ENCODE measurements around the gene LIG1. TPM values are rescaled to one million over a fixed set of nuclear protein-coding genes. Genes with fewer than 3 reads are reported as not detected.
"Not testable (repeated sequence)": the region's sequence is repeated elsewhere in the genome, so short reads cannot be mapped to it uniquely, and the experiment has no call there.

Gene LIG1
- total and polyA plus RNA-seq, 4 donors: 3.4 to 33.7 (median 13.6) TPM

- DNase-seq; H3K4me1 ChIP-seq (ENCODE audit: control insufficient read depth in 1 of 2, insufficient read depth in 2 of 2, low read length in 2 of 2); intact Hi-C loops (cut with DNase I); H3K27ac ChIP-seq (ENCODE audit: low read depth in 1 of 2, low read length in 2 of 2); H3K9me3 ChIP-seq (ENCODE audit: control insufficient read depth, low read length); H3K4me3 ChIP-seq (ENCODE audit: low read length in 2 of 2); H3K27me3 ChIP-seq (ENCODE audit: control insufficient read depth in 1 of 2, insufficient read depth in 2 of 2, low read length in 1 of 2); ATAC-seq (ENCODE audit: low FRiP score): not testable (repeated sequence)
- H3K36me3 ChIP-seq (ENCODE audit: control insufficient read depth in 1 of 2, insufficient read depth in 2 of 2, low read length in 1 of 2): peaks cover 0 to 11% of the 10 kb centered on the region in 2 donors
- WGBS, 2 donors: 95 to 97% methylated on average over 6 of the region's 6 CpGs
Measured at GRCh38 chr19:48088991-48089390, 81.2 kb downstream of the LIG1 start.

- no peak overlapping the region for H3K4me3 ChIP-seq (ENCODE audit: low read length in 2 of 2)
- 91 to 97% methylated on average over 7 of the region's 7 CpGs for WGBS, 2 donors
- H3K27me3 ChIP-seq (ENCODE audit: control insufficient read depth in 1 of 2, insufficient read depth in 2 of 2, low read length in 1 of 2): no peaks in the 10 kb centered on the region
- peak in 1 of 2 donors; percentile 14 for DNase-seq
- no peaks in the 10 kb centered on the region for H3K4me1 ChIP-seq (ENCODE audit: control insufficient read depth in 1 of 2, insufficient read depth in 2 of 2, low read length in 2 of 2)
- ATAC-seq (ENCODE audit: low FRiP score): no peak
- no peak overlapping the region for H3K27ac ChIP-seq (ENCODE audit: low read depth in 1 of 2, low read length in 2 of 2)
- peaks cover 0 to 2% of the 10 kb centered on the region in 2 donors for H3K36me3 ChIP-seq (ENCODE audit: control insufficient read depth in 1 of 2, insufficient read depth in 2 of 2, low read length in 1 of 2)
- intact Hi-C loops (cut with DNase I): no loop called here
- no peaks in the 10 kb centered on the region for H3K9me3 ChIP-seq (ENCODE audit: control insufficient read depth, low read length)
Measured at GRCh38 chr19:48085904-48086864, 84.0 kb downstream of the LIG1 start.

GRCh38 chr19:48085076-48085475 is 85.1 kb downstream of the LIG1 start:
- WGBS, 2 donors: 59 to 61% methylated on average over 3 of the region's 3 CpGs
- Histone ChIP-seq H3K36me3 (ENCODE audit: control insufficient read depth in 1 of 2, insufficient read depth in 2 of 2, low read length in 1 of 2) (peaks cover 0 to 2% of the 10 kb centered on the region in 2 donors), H3K4me3 (ENCODE audit: low read length in 2 of 2) (no peak overlapping the region), H3K27me3 (ENCODE audit: control insufficient read depth in 1 of 2, insufficient read depth in 2 of 2, low read length in 1 of 2) (no peaks in the 10 kb centered on the region), H3K4me1 (ENCODE audit: control insufficient read depth in 1 of 2, insufficient read depth in 2 of 2, low read length in 2 of 2) (no peaks in the 10 kb centered on the region), H3K9me3 (ENCODE audit: control insufficient read depth, low read length) (no peaks in the 10 kb centered on the region), H3K27ac (ENCODE audit: low read depth in 1 of 2, low read length in 2 of 2) (no peak overlapping the region)
- ATAC-seq (ENCODE audit: low FRiP score) (no peak), DNase-seq (peak in 1 of 2 donors; percentile 15)
- intact Hi-C loops (cut with DNase I): no loop called here

DNA sequence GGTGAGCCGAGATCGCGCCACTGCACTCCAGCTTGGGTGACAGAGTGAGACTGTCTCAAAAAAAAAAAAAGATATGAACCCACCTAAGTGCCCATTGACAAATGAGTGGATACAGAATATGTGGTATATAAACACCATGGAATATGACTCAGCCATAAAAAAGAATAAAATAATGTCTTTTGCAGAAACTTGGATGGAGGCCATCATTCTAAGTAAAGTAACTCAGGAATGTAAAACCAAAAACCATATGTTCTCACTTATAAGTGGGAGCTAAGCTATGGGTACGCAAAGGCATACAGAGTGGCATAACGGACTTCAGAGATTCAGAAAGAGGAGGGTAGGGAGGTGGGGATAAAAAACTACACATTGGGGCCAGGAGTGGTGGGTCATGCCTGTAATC is 89.0 kb downstream of the LIG1 start:
- intact Hi-C loops (cut with DNase I): no loop called here
- no peak for DNase-seq
- H3K36me3 ChIP-seq (ENCODE audit: control insufficient read depth in 1 of 2, insufficient read depth in 2 of 2, low read length in 1 of 2): peaks cover 2% of the 10 kb centered on the region in 2 donors
- 78 to 90% methylated on average over 5 of the region's 5 CpGs for WGBS, 2 donors
- no peaks in the 10 kb centered on the region for H3K4me1 ChIP-seq (ENCODE audit: control insufficient read depth in 1 of 2, insufficient read depth in 2 of 2, low read length in 2 of 2)
- H3K27me3 ChIP-seq (ENCODE audit: control insufficient read depth in 1 of 2, insufficient read depth in 2 of 2, low read length in 1 of 2): no peaks in the 10 kb centered on the region
- no peaks in the 10 kb centered on the region for H3K9me3 ChIP-seq (ENCODE audit: control insufficient read depth, low read length)
- no peak overlapping the region for H3K4me3 ChIP-seq (ENCODE audit: low read length in 2 of 2)
- no peak for ATAC-seq (ENCODE audit: low FRiP score)
- H3K27ac ChIP-seq (ENCODE audit: low read depth in 1 of 2, low read length in 2 of 2): no peak overlapping the region

DNA sequence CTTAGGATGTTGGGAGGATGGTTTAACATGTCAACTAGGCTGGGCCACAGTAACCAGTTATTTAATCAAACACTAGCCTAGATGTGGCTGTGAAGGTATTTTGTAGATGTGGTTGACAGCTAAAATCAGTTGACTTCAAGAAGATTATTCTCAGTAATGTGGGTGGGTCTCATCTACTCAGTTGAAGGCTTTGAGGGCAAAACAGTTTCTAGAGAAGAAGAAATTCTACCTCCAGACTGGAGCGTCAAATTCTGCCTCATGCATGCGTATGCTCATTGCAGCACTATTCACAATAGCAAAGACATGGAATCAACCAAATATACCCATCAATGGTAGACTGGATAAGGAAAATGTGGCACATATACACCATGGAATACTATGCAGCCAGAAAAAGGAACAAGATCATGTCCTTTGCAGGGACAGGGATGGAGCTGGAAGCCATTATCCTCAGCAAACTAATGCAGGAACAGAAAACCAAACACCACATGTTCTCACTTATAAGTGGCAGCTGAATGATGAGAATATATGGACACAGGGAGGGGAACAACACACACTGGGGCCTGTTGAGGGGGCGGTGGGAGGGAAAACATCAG is 99.9 kb downstream of the LIG1 start:
- ATAC-seq (ENCODE audit: low FRiP score); intact Hi-C loops (cut with DNase I); H3K36me3 ChIP-seq (ENCODE audit: control insufficient read depth in 1 of 2, insufficient read depth in 2 of 2, low read length in 1 of 2): not testable (repeated sequence)

DNA sequence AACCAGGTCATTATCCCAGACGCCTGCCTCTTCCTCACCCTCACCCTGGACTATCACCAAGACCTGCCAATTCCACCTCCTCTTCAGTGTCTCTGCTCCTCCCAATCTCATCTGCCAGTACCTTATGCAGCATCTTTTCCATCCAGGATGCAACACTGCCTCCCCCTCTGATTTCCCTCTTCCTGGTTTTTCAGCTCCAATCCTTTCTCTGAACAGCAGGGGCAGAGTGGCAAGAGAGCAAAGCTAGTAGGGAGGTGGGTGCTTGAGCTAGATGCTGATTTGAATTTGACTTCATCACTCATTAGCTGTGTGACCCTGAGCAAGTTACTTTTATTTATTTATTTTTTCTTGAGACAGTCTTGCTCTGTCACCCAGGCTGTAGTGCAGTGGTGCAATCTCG is 100.7 kb downstream of the LIG1 start:
- H3K4me1 ChIP-seq (ENCODE audit: control insufficient read depth in 1 of 2, insufficient read depth in 2 of 2, low read length in 2 of 2): no peaks in the 10 kb centered on the region
- H3K9me3 ChIP-seq (ENCODE audit: control insufficient read depth, low read length): no peaks in the 10 kb centered on the region
- peaks cover 0 to 8% of the 10 kb centered on the region in 2 donors for H3K36me3 ChIP-seq (ENCODE audit: control insufficient read depth in 1 of 2, insufficient read depth in 2 of 2, low read length in 1 of 2)
- DNase-seq: no peak
- WGBS, 2 donors: 75 to 78% methylated on average over 2 of the region's 2 CpGs
- no peak for ATAC-seq (ENCODE audit: low FRiP score)
- no peak overlapping the region for H3K27ac ChIP-seq (ENCODE audit: low read depth in 1 of 2, low read length in 2 of 2)
- H3K4me3 ChIP-seq (ENCODE audit: low read length in 2 of 2): no peak overlapping the region
- H3K27me3 ChIP-seq (ENCODE audit: control insufficient read depth in 1 of 2, insufficient read depth in 2 of 2, low read length in 1 of 2): no peaks in the 10 kb centered on the region
- intact Hi-C loops (cut with DNase I): no loop called here

More for the DNA sequence above, 99.9 kb downstream of the LIG1 start:
- not testable (repeated sequence) for H3K4me3 ChIP-seq (ENCODE audit: low read length in 2 of 2); DNase-seq; H3K27ac ChIP-seq (ENCODE audit: low read depth in 1 of 2, low read length in 2 of 2); H3K27me3 ChIP-seq (ENCODE audit: control insufficient read depth in 1 of 2, insufficient read depth in 2 of 2, low read length in 1 of 2); H3K9me3 ChIP-seq (ENCODE audit: control insufficient read depth, low read length); H3K4me1 ChIP-seq (ENCODE audit: control insufficient read depth in 1 of 2, insufficient read depth in 2 of 2, low read length in 2 of 2)
- WGBS, 2 donors: 92 to 98% methylated on average over 3 of the region's 3 CpGs

Other genes with a start within 250 kb of the LIG1 start
- not detected for gene BSPH1, start 178.2 kb downstream of the LIG1 start, total RNA-seq
- not detected for gene BSPH1, start 178.2 kb downstream of the LIG1 start, polyA plus RNA-seq
- not detected for gene ELSPBP1, start 175.7 kb downstream of the LIG1 start, total RNA-seq
- under 1 TPM in 1 of 2 donors, not detected in 1; 0.74 TPM for gene ELSPBP1, start 175.7 kb downstream of the LIG1 start, polyA plus RNA-seq
- not detected for gene CABP5, start 126.3 kb downstream of the LIG1 start, total RNA-seq
- not detected for gene CABP5, start 126.3 kb downstream of the LIG1 start, polyA plus RNA-seq
- 10 to 100 TPM; 19.8 to 60.1 TPM for gene PLA2G4C, start 59.5 kb downstream of the LIG1 start, total RNA-seq
- gene PLA2G4C, start 59.5 kb downstream of the LIG1 start, polyA plus RNA-seq: 10 to 100 TPM in 1 of 2 donors, 1 to 10 TPM in 1; 6.8 to 45.8 TPM
- gene ZSWIM9, start 336 bp upstream of the LIG1 start, total RNA-seq: 10 to 100 TPM in 1 of 2 donors, 1 to 10 TPM in 1; 9.0 to 10.3 TPM
- gene ZSWIM9, start 336 bp upstream of the LIG1 start, polyA plus RNA-seq: 10 to 100 TPM in 1 of 2 donors, 1 to 10 TPM in 1; 6.0 to 21.8 TPM
- gene CARD8, start 85.6 kb upstream of the LIG1 start, total RNA-seq: 100 to 1,000 TPM in 1 of 2 donors, 10 to 100 TPM in 1; 46.5 to 116 TPM
- 10 to 100 TPM in 1 of 2 donors, 1 to 10 TPM in 1; 7.6 to 18.1 TPM for gene CARD8, start 85.6 kb upstream of the LIG1 start, polyA plus RNA-seq
- 1 to 10 TPM in 1 of 2 donors, under 1 TPM in 1; 0.26 to 1.0 TPM for gene ZNF114, start 99.7 kb upstream of the LIG1 start, total RNA-seq
- gene ZNF114, start 99.7 kb upstream of the LIG1 start, polyA plus RNA-seq: not detected
- 100 to 1,000 TPM; 107 to 151 TPM for gene EMP3, start 155.2 kb upstream of the LIG1 start, total RNA-seq
- 100 to 1,000 TPM; 109 to 149 TPM for gene EMP3, start 155.2 kb upstream of the LIG1 start, polyA plus RNA-seq
- 1 to 10 TPM; 4.9 to 9.2 TPM for gene TMEM143, start 193.6 kb upstream of the LIG1 start, total RNA-seq
- gene TMEM143, start 193.6 kb upstream of the LIG1 start, polyA plus RNA-seq: 1 to 10 TPM; 6.4 to 6.6 TPM
- not detected for gene SYNGR4, start 194.0 kb upstream of the LIG1 start, total RNA-seq
- not detected for gene SYNGR4, start 194.0 kb upstream of the LIG1 start, polyA plus RNA-seq
- gene KDELR1, start 221.2 kb upstream of the LIG1 start, total RNA-seq: 100 to 1,000 TPM in 1 of 2 donors, 10 to 100 TPM in 1; 94.0 to 128 TPM
- 100 to 1,000 TPM in 1 of 2 donors, 10 to 100 TPM in 1; 60.7 to 122 TPM for gene KDELR1, start 221.2 kb upstream of the LIG1 start, polyA plus RNA-seq
- 1 to 10 TPM in 1 of 2 donors, under 1 TPM in 1; 0.91 to 4.0 TPM for gene GRIN2D, start 223.3 kb upstream of the LIG1 start, total RNA-seq
- gene GRIN2D, start 223.3 kb upstream of the LIG1 start, polyA plus RNA-seq: under 1 TPM in 1 of 2 donors, not detected in 1; 0.03 TPM

All from aorta (tissue), 5 donors.